ENCODE data around the gene PCDHB8. TPM values are rescaled to one million over a fixed set of nuclear protein-coding genes. Genes with fewer than 3 reads are reported as not detected.
"Not testable (repeated sequence)": the region's sequence is repeated elsewhere in the genome, so short reads cannot be mapped to it uniquely, and the experiment has no call there.

PCDHB8 gene
- total RNA-seq, 1 donor from 2014 or later: not detected

DNA sequence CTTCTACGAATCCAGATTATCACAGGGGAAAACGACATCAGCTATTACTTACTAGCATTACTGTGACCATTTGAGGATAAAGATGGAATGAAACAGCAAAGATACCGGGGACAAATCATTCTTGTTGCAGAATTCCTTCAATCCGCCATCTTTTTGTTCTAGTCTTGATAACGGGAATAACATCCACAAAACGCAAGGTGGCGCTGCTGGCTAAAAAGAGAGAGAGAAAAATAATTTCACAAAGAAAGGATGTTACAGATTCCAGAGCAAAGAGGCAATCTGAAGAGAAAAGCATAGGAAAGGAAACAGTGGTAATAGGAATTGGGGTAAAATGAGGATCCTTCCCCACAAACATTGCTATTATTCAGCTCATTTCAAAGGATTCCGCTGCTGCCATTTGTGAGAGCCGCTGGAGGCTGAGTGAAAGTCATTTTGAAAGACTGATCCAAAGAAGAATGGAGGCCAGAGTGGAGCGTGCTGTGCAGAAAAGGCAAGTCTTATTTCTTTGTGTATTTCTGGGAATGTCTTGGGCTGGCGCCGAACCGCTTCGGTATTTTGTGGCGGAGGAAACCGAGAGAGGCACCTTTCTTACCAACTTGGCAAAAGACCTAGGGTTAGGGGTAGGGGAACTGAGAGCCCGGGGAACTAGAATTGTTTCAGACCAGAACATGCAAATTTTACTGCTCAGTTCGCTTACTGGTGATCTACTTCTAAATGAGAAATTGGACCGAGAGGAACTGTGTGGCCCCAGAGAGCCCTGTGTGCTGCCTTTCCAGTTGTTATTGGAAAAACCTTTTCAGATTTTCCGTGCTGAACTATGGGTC is 5.0 kb upstream of the PCDHB8 start, which contains the start of gene PCDHB7:
Gene PCDHB7, plus strand, starts transcription at position 264 of the 824 bp plus-strand sequence. Its CDS starts 192 bp downstream, at position 456.
- H3K4me1 Mint-ChIP-seq (ENCODE audit: low read depth): no peaks in the 10 kb centered on the region
- H3K4me3 Mint-ChIP-seq: no peak within 1 kb of the TSS
- H3K36me3 Mint-ChIP-seq (ENCODE audit: low read depth): no peaks in the 10 kb centered on the region
- intact Hi-C loops (cut with micrococcal nuclease): no loop called here
- no peak within 1 kb of the TSS for H3K27ac Mint-ChIP-seq
- peaks cover 12% of the 10 kb centered on the region for H3K9me3 Mint-ChIP-seq
- DNase-seq (ENCODE audit: low spot score): no peak
- H3K27me3 Mint-ChIP-seq (ENCODE audit: insufficient read depth): no peaks in the 10 kb centered on the region

GRCh38 chr5:141174291-141175104 is 3.1 kb upstream of the PCDHB8 start:
- H3K27me3 Mint-ChIP-seq (ENCODE audit: insufficient read depth); H3K27ac Mint-ChIP-seq; H3K36me3 Mint-ChIP-seq (ENCODE audit: low read depth); intact Hi-C loops (cut with micrococcal nuclease); H3K4me1 Mint-ChIP-seq (ENCODE audit: low read depth); H3K9me3 Mint-ChIP-seq; H3K4me3 Mint-ChIP-seq; DNase-seq (ENCODE audit: low spot score): not testable (repeated sequence)

DNA sequence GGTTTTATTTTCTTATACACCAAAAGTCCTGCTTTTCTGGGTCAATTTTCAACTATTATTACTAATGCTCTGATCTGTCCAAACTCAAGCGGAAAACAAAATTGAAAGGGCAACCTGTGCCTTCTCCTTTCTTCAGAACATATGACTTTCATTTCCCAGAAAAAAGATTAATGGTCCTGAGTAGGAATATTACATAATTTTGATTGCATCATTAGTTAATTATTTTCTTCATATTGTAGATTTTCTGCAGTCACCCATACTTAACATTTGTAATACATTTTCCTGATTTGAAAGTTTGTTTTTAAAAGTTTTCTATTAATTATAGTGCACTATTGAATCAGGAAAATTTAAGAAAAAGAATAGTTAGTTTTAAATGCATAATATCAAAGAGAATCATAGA is 1.7 kb upstream of the PCDHB8 start:
- no peak overlapping the region for H3K27ac Mint-ChIP-seq
- no peak overlapping the region for H3K4me3 Mint-ChIP-seq
- H3K9me3 Mint-ChIP-seq: peaks cover 16% of the 10 kb centered on the region
- intact Hi-C loops (cut with micrococcal nuclease): no loop called here
- no peaks in the 10 kb centered on the region for H3K4me1 Mint-ChIP-seq (ENCODE audit: low read depth)
- no peak for DNase-seq (ENCODE audit: low spot score)
- H3K36me3 Mint-ChIP-seq (ENCODE audit: low read depth): no peaks in the 10 kb centered on the region
- no peaks in the 10 kb centered on the region for H3K27me3 Mint-ChIP-seq (ENCODE audit: insufficient read depth)

- peaks cover 32% of the 10 kb centered on the region for H3K9me3 Mint-ChIP-seq
- not testable (repeated sequence) for DNase-seq (ENCODE audit: low spot score); H3K36me3 Mint-ChIP-seq (ENCODE audit: low read depth); H3K27ac Mint-ChIP-seq; H3K4me1 Mint-ChIP-seq (ENCODE audit: low read depth); H3K4me3 Mint-ChIP-seq; H3K27me3 Mint-ChIP-seq (ENCODE audit: insufficient read depth)
- intact Hi-C loops (cut with micrococcal nuclease): loop anchor here (2.0 kb wide), 1 partner anchor 35 kb away; no protein-coding TSS in a partner anchor
Observed at GRCh38 chr5:141179371-141179770, 1.8 kb downstream of the PCDHB8 start.

DNA sequence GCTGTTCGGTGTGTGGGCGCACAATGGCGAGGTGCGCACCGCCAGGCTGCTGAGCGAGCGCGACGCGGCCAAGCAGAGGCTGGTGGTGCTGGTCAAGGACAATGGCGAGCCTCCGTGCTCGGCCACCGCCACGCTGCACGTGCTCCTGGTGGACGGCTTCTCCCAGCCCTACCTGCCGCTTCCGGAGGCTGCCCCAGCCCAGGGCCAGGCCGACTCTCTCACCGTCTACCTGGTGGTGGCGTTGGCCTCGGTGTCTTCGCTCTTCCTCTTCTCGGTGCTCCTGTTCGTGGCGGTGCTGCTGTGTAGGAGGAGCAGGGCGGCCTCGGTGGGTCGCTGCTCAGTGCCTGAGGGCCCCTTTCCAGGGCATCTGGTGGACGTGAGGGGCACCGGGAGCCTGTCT is 2.3 kb downstream of the PCDHB8 start:
- not testable (repeated sequence) for H3K4me1 Mint-ChIP-seq (ENCODE audit: low read depth); H3K36me3 Mint-ChIP-seq (ENCODE audit: low read depth); DNase-seq (ENCODE audit: low spot score); H3K27ac Mint-ChIP-seq; H3K27me3 Mint-ChIP-seq (ENCODE audit: insufficient read depth); H3K4me3 Mint-ChIP-seq
- H3K9me3 Mint-ChIP-seq: peaks cover 37% of the 10 kb centered on the region
- intact Hi-C loops (cut with micrococcal nuclease): loop anchor here (2.0 kb wide), 1 partner anchor 35 kb away; no protein-coding TSS in a partner anchor

DNA sequence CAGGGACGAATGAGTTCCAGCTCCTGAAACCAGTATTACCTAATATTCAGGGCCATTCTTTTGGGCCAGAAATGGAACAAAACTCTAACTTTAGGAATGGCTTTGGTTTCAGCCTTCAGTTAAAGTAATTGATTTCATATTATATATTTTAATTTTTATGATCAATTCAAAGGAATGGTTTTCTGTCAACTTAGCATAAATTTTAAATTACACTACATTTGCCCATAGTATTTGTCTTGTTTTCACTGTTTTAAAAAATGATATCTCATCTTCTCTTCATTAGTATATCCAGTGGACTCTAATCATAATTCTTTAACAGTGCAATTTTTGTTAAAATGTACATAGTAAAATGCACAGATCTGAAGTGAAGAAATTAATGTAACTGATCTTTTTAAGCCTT is 2.7 kb downstream of the PCDHB8 start:
- H3K9me3 Mint-ChIP-seq: peaks cover 42% of the 10 kb centered on the region
- H3K4me1 Mint-ChIP-seq (ENCODE audit: low read depth): no peaks in the 10 kb centered on the region
- H3K36me3 Mint-ChIP-seq (ENCODE audit: low read depth): no peaks in the 10 kb centered on the region
- DNase-seq (ENCODE audit: low spot score): no peak
- no peaks in the 10 kb centered on the region for H3K27me3 Mint-ChIP-seq (ENCODE audit: insufficient read depth)
- no peak overlapping the region for H3K4me3 Mint-ChIP-seq
- H3K27ac Mint-ChIP-seq: no peak overlapping the region
- intact Hi-C loops (cut with micrococcal nuclease): no loop called here

- H3K4me3 Mint-ChIP-seq: no peak within 1 kb of the TSS
- no peaks in the 10 kb centered on the region for H3K36me3 Mint-ChIP-seq (ENCODE audit: low read depth)
- H3K27me3 Mint-ChIP-seq (ENCODE audit: insufficient read depth): no peaks in the 10 kb centered on the region
- no peaks in the 10 kb centered on the region for H3K4me1 Mint-ChIP-seq (ENCODE audit: low read depth)
- no peak within 1 kb of the TSS for H3K27ac Mint-ChIP-seq
- intact Hi-C loops (cut with micrococcal nuclease): no loop called here
- DNase-seq (ENCODE audit: low spot score): no peak
- peaks cover 51% of the 10 kb centered on the region for H3K9me3 Mint-ChIP-seq
Observed at GRCh38 chr5:141182248-141182647, 4.7 kb downstream of the PCDHB8 start, which contains the start of gene PCDHB16. TSS of gene PCDHB16 (plus strand) at chr5:141182387. CDS start at chr5:141182560, 173 bp downstream.

- intact Hi-C loops (cut with micrococcal nuclease); H3K27me3 Mint-ChIP-seq (ENCODE audit: insufficient read depth); H3K4me1 Mint-ChIP-seq (ENCODE audit: low read depth); DNase-seq (ENCODE audit: low spot score); H3K4me3 Mint-ChIP-seq; H3K27ac Mint-ChIP-seq; H3K36me3 Mint-ChIP-seq (ENCODE audit: low read depth): not testable (repeated sequence)
- H3K9me3 Mint-ChIP-seq: peaks cover 62% of the 10 kb centered on the region
Observed at GRCh38 chr5:141184117-141184855, 6.7 kb downstream of the PCDHB8 start.

DNA sequence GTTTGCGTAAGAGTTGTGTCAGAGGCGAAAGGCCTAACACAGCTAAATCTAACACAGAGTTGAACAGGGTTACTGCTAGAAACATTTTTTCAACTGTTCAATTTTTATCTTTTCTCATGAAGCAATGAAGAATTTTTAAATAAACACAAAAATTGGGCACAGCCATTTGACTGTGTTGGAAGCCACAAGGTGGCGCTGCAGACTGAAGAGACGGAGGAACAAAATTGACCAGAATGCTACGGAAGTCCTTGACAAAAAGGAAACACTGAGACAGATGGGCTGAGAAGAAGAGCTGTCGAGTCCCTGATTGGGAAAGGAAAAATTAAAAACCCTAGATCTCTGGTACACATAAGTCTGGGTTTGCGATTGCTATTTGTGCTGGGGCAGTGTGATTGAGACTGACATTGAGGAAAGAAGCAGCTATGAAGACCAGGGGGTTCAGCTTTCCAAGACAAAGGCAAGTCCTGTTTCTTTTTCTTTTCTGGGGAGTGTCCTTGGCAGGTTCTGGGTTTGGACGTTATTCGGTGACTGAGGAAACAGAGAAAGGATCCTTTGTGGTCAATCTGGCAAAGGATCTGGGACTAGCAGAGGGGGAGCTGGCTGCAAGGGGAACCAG is 9.4 kb downstream of the PCDHB8 start, which contains the start of gene PCDHB9:
Gene PCDHB9, plus strand, starts transcription at position 265 of the 616 bp plus-strand sequence. Its CDS starts 158 bp downstream, at position 423.
- Mint-ChIP-seq H3K36me3 (ENCODE audit: low read depth) (no peaks in the 10 kb centered on the region), H3K4me1 (ENCODE audit: low read depth) (no peaks in the 10 kb centered on the region), H3K9me3 (peaks cover 53% of the 10 kb centered on the region), H3K4me3 (no peak within 1 kb of the TSS), H3K27ac (no peak within 1 kb of the TSS), H3K27me3 (ENCODE audit: insufficient read depth) (no peaks in the 10 kb centered on the region)
- DNase-seq (ENCODE audit: low spot score): no peak
- intact Hi-C loops (cut with micrococcal nuclease): no loop called here

DNA sequence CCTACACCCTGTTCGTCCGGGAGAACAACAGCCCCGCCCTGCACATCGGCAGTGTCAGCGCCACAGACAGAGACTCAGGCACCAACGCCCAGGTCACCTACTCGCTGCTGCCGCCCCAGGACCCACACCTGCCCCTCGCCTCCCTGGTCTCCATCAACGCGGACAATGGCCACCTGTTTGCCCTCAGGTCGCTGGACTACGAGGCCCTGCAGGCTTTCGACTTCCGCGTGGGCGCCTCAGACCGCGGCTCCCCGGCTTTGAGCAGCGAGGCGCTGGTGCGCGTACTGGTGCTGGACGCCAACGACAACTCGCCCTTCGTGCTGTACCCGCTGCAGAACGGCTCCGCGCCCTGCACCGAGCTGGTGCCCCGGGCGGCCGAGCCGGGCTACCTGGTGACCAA is 11.1 kb downstream of the PCDHB8 start:
- H3K36me3 Mint-ChIP-seq (ENCODE audit: low read depth); H3K4me1 Mint-ChIP-seq (ENCODE audit: low read depth); intact Hi-C loops (cut with micrococcal nuclease); H3K4me3 Mint-ChIP-seq; H3K27me3 Mint-ChIP-seq (ENCODE audit: insufficient read depth); DNase-seq (ENCODE audit: low spot score); H3K27ac Mint-ChIP-seq: not testable (repeated sequence)
- H3K9me3 Mint-ChIP-seq: peaks cover 49% of the 10 kb centered on the region

DNA sequence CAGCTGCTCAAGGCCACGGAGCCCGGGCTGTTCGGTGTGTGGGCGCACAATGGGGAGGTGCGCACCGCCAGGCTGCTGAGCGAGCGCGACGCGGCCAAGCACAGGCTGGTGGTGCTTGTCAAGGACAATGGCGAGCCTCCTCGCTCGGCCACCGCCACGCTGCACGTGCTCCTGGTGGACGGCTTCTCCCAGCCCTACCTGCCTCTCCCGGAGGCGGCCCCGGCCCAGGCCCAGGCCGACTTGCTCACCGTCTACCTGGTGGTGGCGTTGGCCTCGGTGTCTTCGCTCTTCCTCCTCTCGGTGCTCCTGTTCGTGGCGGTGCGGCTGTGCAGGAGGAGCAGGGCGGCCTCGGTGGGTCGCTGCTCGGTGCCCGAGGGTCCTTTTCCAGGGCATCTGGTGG is 11.5 kb downstream of the PCDHB8 start:
- DNase-seq (ENCODE audit: low spot score); H3K27me3 Mint-ChIP-seq (ENCODE audit: insufficient read depth): not testable (repeated sequence)

DNA sequence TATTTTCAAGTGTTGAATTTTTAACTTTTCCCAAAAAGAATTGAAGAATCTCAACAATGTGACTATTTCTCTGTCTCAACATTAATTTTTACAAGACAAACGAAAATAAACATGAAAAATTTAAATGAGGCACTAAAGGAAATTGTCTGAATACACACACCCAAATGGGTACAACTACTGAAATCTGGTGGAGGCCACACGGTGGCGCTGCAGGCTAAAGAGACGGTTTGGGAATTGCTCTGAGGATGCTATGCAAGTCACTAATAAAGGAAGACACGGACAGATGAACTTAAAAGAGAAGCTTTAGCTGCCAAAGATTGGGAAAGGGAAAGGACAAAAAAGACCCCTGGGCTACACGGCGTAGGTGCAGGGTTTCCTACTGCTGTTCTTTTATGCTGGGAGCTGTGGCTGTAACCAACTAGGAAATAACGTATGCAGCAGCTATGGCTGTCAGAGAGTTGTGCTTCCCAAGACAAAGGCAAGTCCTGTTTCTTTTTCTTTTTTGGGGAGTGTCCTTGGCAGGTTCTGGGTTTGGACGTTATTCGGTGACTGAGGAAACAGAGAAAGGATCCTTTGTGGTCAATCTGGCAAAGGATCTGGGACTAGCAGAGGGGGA is 14.6 kb downstream of the PCDHB8 start, which contains the start of gene PCDHB10:
Gene PCDHB10, plus strand, starts transcription at position 244 of the 616 bp plus-strand sequence. Its CDS starts 200 bp downstream, at position 444.
- peaks cover 44% of the 10 kb centered on the region for H3K9me3 Mint-ChIP-seq
- intact Hi-C loops (cut with micrococcal nuclease): loop anchor here (10.0 kb wide), 1 partner anchor 363 kb away; no protein-coding TSS in a partner anchor
- no peaks in the 10 kb centered on the region for H3K4me1 Mint-ChIP-seq (ENCODE audit: low read depth)

More for the DNA sequence above, 11.5 kb downstream of the PCDHB8 start:
- H3K27ac Mint-ChIP-seq; intact Hi-C loops (cut with micrococcal nuclease); H3K4me3 Mint-ChIP-seq; H3K4me1 Mint-ChIP-seq (ENCODE audit: low read depth); H3K36me3 Mint-ChIP-seq (ENCODE audit: low read depth): not testable (repeated sequence)
- H3K9me3 Mint-ChIP-seq: peaks cover 49% of the 10 kb centered on the region

More for the DNA sequence above, 14.6 kb downstream of the PCDHB8 start, which contains the start of gene PCDHB10:
- Mint-ChIP-seq H3K4me3 (no peak within 1 kb of the TSS), H3K27ac (no peak within 1 kb of the TSS), H3K36me3 (ENCODE audit: low read depth) (no peaks in the 10 kb centered on the region), H3K27me3 (ENCODE audit: insufficient read depth) (peaks cover 5% of the 10 kb centered on the region)
- no peak for DNase-seq (ENCODE audit: low spot score)

Measured in activated T-helper 1 cell treated with anti-CD3 and anti-CD28 coated beads, Interleukin-12 subunit alpha, Interleukin-12 subunit beta, Interleukin-2, Interleukin-4 antibody, amounts not matched to agents 30 ng/mL and 10 ng/mL and 1 ng/mL, durations not matched to agents 14 hours and 24 hours and 36 hours (primary cell).